Smooth muscle cell of trachea (primary cell): ENCODE measurements around the gene EHMT1. TPM values are rescaled to one million over a fixed set of nuclear protein-coding genes. Genes with fewer than 3 reads are reported as not detected.

Source experiments
- total RNA-seq: library from RNA; depleted of rRNA; stranded (reverse); fragments of >200 nt; gene quantifications from 2 replicates; pipeline ENCODE4 v1.2.1, GENCODE V29; 2014

Gene EHMT1
- total RNA-seq, result 57.0 and 61.7 TPM in 2 replicates

GRCh38 chr9:137618105-137619067 is at the start of gene EHMT1:
Gene EHMT1, plus strand, starts transcription at chr9:137619005. Its CDS starts 24 bp downstream, at chr9:137619029.

GRCh38 chr9:137578518-137579258 is 40.1 kb upstream of the EHMT1 start, which contains the start of gene DPH7:
Gene DPH7, minus strand, starts transcription at chr9:137578925. Its CDS starts 148 bp downstream, at chr9:137578777.

GRCh38 chr9:137590469-137591383 is 28.1 kb upstream of the EHMT1 start, which contains the start of gene ZMYND19:
Gene ZMYND19, minus strand, starts transcription at chr9:137590512. Its CDS starts 249 bp downstream, at chr9:137590263.

GRCh38 chr9:137605121-137606004 is 13.4 kb upstream of the EHMT1 start, which contains the start of gene ARRDC1:
Gene ARRDC1, plus strand, starts transcription at chr9:137605686. Its CDS starts 32 bp downstream, at chr9:137605718.

GRCh38 chr9:137877506-137878122 is 258.8 kb downstream of the EHMT1 start, which contains the start of gene CACNA1B:
Gene CACNA1B, plus strand, starts transcription at chr9:137877782. Its CDS starts 152 bp downstream, at chr9:137877934.

Other genes starting within 250 kb of the EHMT1 start
- gene EXD3, start 195.8 kb upstream of the EHMT1 start, total RNA-seq, result 14.0 and 19.4 TPM in 2 replicates
- gene NOXA1, start 195.6 kb upstream of the EHMT1 start, total RNA-seq, result 0.73 and 1.7 TPM in 2 replicates
- 0.15 TPM in 1 of 2 replicates, not detected in the other for gene ENTPD8, start 177.6 kb upstream of the EHMT1 start, total RNA-seq
- 20.4 and 32.7 TPM in 2 replicates for gene NSMF, start 159.7 kb upstream of the EHMT1 start, total RNA-seq
- gene PNPLA7, start 68.6 kb upstream of the EHMT1 start, total RNA-seq, result 1.3 and 2.0 TPM in 2 replicates
- gene MRPL41, start 67.1 kb upstream of the EHMT1 start, total RNA-seq, result 38.0 and 63.3 TPM in 2 replicates
- gene DPH7, start 40.1 kb upstream of the EHMT1 start, total RNA-seq, result 18.9 and 25.5 TPM in 2 replicates
- 12.1 and 15.4 TPM in 2 replicates for gene ZMYND19, start 28.5 kb upstream of the EHMT1 start, total RNA-seq
- gene ARRDC1, start 13.3 kb upstream of the EHMT1 start, total RNA-seq, result 16.6 and 17.2 TPM in 2 replicates